ENCODE data around the gene TPI1. TPM values are rescaled to one million over a fixed set of nuclear protein-coding genes. Genes with fewer than 3 reads are reported as not detected.
A peak's percentile ranks its signal among the peaks of the same experiment; 100 is the strongest.

Gene TPI1
- total and polyA plus RNA-seq, 10 donors, result 218 to 471 (median 294) TPM

DNA sequence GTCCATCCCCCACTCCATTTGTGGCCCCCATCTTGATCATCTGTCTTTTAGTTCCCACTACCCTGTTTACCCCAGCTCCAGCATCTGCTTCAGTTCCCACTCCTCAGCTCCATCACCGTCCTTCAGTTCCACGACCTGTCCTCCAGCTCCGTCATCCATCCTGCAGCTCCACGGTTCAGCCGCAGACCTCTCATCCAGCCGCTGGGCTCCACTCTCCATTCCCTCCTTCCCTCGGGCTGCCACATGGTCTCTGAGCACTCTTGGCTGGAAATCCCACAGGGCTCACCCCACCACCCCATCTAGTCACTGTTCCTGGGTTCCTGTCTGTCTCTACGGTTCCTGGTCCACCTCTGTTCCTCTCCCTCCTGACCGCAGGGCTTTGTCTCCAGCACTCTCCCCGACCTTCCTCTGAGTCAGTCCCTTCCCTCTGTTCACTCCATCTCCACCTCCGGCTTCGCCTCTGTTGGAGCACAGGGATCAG is 42.4 kb upstream of the TPI1 start:
- no peak for DNase-seq
- H3K4me1 ChIP-seq, result peaks cover 4 to 66% (median 53%) of the 10 kb centered on the region in 6 donors
- H3K4me3 ChIP-seq, result no peak overlapping the region
- 54 to 71% (median 68%) methylated on average over 11 to 12 of the region's 12 CpGs for WGBS, 5 donors
- H3K36me3 ChIP-seq, result no peaks in the 10 kb centered on the region
- H3K27me3 ChIP-seq (replicated peaks in 1 of 7), result peaks cover 0 to 100% (median 54%) of the 10 kb centered on the region in 7 donors
- TF ChIP-seq POLR2A (IDR thresholded peaks at IDR 0.05) (no peak), POLR2AphosphoS5 (IDR thresholded peaks at IDR 0.05) (no peak)
- TF ChIP-seq, protein P1, sequence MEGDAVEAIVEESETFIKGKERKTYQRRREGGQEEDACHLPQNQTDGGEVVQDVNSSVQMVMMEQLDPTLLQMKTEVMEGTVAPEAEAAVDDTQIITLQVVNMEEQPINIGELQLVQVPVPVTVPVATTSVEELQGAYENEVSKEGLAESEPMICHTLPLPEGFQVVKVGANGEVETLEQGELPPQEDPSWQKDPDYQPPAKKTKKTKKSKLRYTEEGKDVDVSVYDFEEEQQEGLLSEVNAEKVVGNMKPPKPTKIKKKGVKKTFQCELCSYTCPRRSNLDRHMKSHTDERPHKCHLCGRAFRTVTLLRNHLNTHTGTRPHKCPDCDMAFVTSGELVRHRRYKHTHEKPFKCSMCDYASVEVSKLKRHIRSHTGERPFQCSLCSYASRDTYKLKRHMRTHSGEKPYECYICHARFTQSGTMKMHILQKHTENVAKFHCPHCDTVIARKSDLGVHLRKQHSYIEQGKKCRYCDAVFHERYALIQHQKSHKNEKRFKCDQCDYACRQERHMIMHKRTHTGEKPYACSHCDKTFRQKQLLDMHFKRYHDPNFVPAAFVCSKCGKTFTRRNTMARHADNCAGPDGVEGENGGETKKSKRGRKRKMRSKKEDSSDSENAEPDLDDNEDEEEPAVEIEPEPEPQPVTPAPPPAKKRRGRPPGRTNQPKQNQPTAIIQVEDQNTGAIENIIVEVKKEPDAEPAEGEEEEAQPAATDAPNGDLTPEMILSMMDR (IDR thresholded peaks at IDR 0.05 in 8 of 11, conservative IDR thresholded peaks at IDR 0.05 in 3 of 11), result no peak
- intact Hi-C loops (cut with DNase I; ENCODE audit: low total_unique reads), result loop anchor here (10.0 kb wide), 1 partner anchor 70 kb away; the partner anchor contains the start of gene MLF2
- H3K27ac ChIP-seq, result no peak overlapping the region
- H3K9me3 ChIP-seq, result no peaks in the 10 kb centered on the region

DNA sequence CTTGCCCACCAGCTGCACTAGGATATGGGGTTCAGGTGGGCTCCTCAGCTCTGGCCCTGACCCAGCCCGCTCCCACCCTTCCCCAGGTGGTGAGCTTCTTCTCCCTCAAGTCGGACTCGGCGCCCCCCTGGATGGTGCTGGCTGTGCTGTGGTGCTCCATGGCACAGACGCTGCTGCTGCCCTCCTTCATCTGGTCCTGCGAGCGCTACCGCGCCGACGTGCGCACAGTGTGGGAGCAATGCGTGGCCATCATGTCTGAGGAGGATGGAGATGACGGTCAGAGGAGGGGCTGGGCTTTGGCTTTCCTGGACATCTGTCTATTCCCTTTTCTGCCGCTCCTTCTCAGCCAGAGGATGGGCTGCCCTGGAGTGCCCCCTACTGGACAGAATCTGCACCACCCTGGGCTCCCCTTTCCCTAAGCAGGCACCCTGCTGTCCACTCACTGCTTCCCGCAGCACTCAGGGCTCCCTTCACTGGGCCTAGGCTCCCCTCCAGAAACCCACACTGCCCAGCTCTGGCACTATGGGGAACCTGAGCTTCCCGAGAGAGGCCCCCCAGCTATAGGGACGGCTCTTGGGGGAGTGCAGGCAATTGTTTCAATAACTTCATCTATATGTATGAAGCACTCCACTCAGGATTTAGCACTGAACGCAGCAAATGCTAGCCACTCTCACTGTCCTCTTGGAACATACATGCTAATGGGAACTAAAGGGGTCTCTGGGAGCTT is 41.8 kb upstream of the TPI1 start:
- peak overlapping the region in 1 of 8 donors; percentile 5 for H3K4me3 ChIP-seq
- peaks cover 0 to 100% (median 55%) of the 10 kb centered on the region in 7 donors for H3K27me3 ChIP-seq (replicated peaks in 1 of 7)
- TF ChIP-seq POLR2AphosphoS5 (IDR thresholded peaks at IDR 0.05), result peak; percentile 45 to 58 (median 49)
- TF ChIP-seq, protein P1 (IDR thresholded peaks at IDR 0.05 in 8 of 11, conservative IDR thresholded peaks at IDR 0.05 in 3 of 11), result peak; percentile 87 to 98 (median 94)
- no peak for TF ChIP-seq POLR2A (IDR thresholded peaks at IDR 0.05)
- H3K27ac ChIP-seq, result no peak overlapping the region
- peak; percentile 93 for DNase-seq
- intact Hi-C loops (cut with DNase I; ENCODE audit: low total_unique reads), result loop anchor here (10.0 kb wide), 1 partner anchor 71 kb away; the partner anchor contains the start of gene MLF2
- peaks cover 4 to 71% (median 58%) of the 10 kb centered on the region in 6 donors for H3K4me1 ChIP-seq
- H3K9me3 ChIP-seq, result no peaks in the 10 kb centered on the region
- WGBS, 5 donors, result 6 to 20% (median 17%) methylated on average over 16 to 19 of the region's 19 CpGs
- no peaks in the 10 kb centered on the region for H3K36me3 ChIP-seq

DNA sequence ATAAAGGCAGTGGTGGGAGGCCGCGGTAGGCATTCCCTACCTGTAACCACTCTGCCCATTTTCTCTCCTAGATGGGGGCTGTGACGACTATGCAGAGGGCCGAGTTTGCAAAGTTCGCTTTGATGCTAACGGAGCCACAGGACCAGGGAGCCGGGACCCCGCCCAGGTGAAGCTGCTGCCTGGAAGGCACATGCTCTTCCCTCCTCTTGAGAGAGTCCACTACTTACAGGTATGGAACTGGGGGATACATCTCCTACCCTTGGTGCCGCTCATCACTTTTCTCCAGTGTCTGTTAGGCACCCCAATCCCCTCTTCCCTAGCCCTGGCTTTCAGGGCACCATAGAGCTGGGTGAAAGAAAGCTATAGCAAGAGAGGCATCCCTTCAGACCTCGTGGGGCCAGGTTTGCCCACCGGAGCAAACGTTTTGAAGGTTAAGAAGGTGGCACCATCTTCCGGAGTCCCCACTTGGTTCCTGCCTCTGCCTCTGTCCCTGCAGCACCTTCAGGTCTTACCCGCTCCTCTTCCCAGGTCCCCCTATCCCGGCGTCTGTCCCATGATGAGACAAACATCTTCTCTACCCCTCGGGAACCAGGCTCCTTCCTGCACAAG is 41.1 kb upstream of the TPI1 start:
- TF ChIP-seq POLR2A (IDR thresholded peaks at IDR 0.05) (no peak), POLR2AphosphoS5 (IDR thresholded peaks at IDR 0.05) (no peak)
- TF ChIP-seq, protein P1 (IDR thresholded peaks at IDR 0.05 in 8 of 11, conservative IDR thresholded peaks at IDR 0.05 in 3 of 11), result no peak
- intact Hi-C loops (cut with DNase I; ENCODE audit: low total_unique reads), result loop anchor here (10.0 kb wide), 1 partner anchor 71 kb away; the partner anchor contains the start of gene MLF2
- WGBS, 5 donors, result 71 to 86% (median 81%) methylated on average over 17 of the region's 17 CpGs
- Histone ChIP-seq H3K27ac (no peak overlapping the region), H3K36me3 (no peaks in the 10 kb centered on the region), H3K4me3 (no peak overlapping the region), H3K4me1 (peaks cover 4 to 73% (median 59%) of the 10 kb centered on the region in 6 donors), H3K9me3 (no peaks in the 10 kb centered on the region), H3K27me3 (replicated peaks in 1 of 7) (peaks cover 0 to 94% (median 55%) of the 10 kb centered on the region in 7 donors)
- no peak for DNase-seq
